ENCODE data around the gene CSHL1.

DNA sequence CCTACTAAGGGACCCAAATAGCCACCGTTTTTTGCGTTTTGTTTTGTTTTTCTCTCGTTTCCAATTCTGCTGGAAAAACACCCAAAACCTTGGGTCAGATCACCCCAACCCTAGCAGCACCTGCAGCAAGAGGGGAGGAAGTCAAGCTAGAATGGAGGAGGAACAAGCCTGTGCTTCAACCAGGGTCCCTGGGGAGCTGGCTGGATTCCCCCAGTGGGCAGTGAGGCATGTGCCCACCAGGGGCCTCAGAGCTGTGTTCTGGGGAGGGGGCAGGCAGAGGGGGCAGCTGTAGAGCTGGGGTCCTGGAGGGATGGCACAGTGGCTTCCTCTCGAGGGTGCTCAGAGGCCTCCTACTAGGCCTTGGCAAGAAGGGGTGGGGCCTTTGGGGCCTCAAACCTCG lies 14.6 kb upstream of the CSHL1 start:
- TF ChIP-seq EZH2phosphoT487 (IDR thresholded peaks at IDR 0.05; ENCODE audit: low read depth) = no peak
- TF ChIP-seq, protein P1, sequence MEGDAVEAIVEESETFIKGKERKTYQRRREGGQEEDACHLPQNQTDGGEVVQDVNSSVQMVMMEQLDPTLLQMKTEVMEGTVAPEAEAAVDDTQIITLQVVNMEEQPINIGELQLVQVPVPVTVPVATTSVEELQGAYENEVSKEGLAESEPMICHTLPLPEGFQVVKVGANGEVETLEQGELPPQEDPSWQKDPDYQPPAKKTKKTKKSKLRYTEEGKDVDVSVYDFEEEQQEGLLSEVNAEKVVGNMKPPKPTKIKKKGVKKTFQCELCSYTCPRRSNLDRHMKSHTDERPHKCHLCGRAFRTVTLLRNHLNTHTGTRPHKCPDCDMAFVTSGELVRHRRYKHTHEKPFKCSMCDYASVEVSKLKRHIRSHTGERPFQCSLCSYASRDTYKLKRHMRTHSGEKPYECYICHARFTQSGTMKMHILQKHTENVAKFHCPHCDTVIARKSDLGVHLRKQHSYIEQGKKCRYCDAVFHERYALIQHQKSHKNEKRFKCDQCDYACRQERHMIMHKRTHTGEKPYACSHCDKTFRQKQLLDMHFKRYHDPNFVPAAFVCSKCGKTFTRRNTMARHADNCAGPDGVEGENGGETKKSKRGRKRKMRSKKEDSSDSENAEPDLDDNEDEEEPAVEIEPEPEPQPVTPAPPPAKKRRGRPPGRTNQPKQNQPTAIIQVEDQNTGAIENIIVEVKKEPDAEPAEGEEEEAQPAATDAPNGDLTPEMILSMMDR (IDR thresholded peaks at IDR 0.05; ENCODE audit: low read depth, low read length) = no peak

Data from OCI-LY3 (cell line).